NCI-H1930 (cell line): Measurements from ENCODE around the gene UAP1L1.

Experiments
- DNase-seq, 2 experiments: peaks; one replicate each; lab custom pipeline; 2025; lab: John Stamatoyannopoulos, UW

Gene UAP1L1

DNA sequence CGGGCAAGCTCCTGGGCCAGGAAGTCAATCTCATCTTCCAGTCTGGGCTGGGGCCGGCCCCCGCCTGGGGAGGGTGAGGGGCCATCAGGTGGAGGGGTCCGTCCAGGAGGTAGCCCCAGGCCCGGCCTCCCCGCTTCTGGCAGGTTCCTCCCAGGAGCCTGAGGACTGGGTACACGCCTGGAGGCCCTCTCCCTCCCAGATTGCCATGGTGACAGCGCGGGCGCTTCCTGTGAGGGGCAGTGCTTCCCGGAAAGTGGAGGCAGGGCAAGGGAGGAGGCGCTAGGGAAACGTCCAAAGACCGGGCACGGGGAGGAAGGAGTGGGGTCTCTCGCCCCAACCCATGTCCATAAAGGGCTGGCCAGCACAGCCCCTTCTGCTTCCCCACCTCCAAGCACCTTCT is 36.2 kb upstream of the UAP1L1 start:
- DNase-seq: no peak

DNA sequence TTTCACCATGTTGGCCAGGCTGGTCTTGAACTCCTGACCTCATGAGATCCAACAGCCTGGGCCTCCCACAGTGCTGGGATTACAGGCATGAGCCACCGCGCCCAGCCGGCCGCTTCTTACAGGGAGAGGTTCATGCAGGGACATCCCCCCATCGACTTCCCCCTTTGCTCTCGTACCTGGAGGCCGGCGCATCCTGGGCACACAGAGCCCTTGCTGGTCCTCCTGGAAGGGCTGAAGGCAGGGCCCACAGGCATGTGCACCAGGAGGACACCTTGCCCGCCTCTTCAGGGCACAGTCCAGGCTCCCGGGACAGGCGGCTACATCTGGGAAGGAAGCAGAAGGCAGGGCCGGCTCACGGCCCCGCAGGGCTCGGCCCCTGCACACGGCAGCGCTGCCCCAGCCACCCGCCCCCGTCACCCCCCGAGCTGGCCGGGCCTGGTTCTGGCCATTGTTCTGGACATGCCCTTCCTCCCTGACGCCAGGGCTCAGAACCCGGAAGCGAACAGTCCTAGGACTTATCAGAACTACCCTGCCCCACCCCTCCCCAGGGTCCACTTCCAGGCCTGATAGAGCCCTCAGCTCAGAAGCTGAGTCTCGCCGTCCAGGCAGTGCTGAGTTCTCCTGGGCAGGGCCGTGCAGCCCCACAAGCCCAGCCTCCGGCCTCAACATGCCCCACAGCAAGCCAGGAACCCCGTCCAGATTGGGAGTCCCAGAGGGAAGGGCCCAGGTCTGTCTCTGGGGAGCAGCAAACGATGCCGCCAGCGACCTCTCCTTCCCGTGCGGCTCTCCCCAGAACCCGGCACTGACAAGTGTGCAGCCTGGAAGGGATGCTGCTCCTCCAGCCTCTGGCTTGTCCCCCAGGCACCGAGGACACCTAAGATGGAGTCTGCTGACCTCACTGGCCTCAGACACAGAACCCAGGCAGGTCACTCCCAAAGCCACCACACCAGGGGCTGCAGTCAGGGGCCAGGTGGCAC is 34.3 kb upstream of the UAP1L1 start:
- DNase-seq: no peak

DNA sequence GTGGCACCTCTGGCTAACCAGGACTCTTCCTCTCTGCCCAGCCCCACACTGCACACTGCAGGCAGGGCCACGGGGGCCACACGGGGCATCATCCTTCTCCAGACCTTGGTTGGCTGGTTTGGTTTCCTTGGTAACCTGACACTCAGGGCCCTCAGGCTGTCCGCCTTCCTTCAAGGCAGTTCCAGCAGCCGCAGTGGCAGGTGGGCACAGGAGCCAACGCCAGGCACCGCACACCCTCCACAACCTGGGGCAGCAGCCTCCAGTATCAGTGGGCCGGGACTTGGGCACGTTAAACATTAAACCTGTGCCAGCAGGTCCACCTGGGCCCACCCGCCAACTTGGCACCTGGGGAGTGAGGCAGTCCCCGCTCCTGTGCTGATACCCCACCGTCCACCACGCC is 33.3 kb upstream of the UAP1L1 start:
- no peak for DNase-seq

DNA sequence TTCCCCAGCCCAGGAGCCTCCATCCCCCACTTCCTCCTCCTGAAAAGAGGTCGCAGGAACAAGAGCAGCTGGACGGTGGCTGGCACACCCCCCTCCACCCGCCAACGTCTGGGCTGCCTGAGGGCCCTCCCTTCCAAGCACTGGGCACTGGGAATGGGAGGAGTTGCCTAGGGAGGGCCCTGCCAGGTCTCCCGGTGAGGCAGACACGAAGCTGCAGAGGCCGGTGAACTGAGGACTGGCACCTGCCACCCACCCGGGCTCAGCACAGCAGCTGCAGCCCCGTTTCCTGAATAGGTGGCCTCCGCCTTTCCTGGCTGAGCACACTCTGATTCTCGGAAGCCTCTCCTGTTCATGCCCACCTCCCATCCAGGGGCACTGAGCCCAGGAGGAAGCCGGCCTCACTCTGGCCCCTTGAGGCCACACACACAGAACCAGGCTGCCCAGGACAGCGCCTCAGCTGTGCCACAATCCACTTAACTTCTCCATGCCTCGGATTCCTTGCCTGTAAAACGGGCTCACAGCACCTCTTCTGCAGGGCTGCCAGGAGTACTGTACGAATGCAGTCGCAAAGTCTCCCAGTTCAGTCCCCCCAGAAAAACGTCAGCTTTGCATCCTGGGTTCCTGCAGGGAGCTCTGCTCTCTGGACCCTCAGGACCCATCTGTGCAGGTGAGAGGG is 32.7 kb upstream of the UAP1L1 start:
- DNase-seq: no peak

DNA sequence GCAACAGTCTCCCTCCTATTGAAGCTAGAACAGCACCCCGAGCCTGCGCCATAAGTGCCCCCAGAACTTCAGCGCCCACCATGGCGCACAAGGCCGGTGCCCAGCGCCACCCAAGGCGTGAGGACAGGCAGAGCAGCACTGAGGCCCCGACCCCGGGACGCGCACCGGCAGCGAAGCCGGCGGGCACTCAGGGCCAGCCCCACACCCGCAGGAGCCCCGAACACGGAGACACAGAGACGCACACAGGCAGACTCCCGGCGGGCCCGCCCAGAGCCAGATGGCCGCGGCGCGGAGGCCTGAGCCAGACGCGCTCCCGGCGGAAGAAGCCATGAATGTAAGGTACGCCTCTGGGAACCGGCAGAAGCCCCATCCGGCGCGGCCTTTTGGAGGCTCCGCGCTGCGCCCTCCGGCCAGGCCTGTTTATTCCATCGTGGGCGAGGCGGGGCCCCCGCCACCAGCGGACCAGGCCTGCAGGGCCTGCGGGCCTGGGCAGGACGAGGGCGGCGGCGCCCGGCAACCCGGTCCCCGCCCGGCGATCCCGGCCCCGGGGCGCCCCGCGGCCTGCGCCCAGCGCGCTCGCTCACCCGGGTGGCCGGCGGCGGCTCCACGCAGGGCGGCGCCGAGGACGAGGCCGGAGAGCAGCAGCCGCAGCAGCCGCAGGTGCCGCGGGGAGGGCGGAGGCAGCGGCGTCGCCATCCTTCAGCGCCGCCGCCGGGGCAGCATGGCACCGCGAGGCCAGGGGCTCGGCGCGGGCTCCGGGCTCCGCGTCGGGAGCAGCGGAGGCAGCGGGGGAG is 31.8 kb upstream of the UAP1L1 start:
- no peak for DNase-seq

DNA sequence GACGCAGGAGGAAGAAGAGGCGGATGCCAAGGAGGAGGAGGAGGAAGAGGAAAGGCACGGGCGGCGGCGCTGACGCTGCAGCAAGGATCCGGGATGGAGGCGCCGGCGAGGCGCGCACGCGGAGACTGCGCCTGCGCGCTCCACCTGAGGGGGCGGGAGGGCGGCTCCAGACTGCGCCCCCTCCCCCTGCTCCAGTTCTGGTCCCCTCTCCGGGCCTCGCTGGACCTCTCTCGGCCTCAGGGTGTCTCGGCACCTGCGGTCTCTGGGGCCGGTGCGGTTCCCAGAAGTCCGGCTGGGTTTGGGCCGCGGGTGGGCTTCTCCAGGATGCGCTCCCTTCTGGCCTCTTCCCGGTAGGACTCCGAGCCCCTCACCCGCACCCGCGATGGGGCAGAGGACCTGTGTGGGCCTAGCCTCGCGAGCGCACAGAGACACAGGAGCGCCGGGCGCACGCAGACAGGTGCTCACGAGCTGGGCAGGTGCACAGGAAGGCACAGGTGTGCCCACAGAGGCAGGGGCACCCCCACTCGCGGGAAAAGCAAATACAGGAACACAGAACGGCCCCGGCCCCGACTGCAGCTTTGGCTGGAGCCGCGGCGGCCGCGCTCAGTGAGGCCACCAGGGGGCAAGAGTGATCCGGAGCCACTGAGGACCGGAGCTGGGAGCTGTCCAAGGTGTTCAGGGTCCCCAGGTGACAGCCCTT is 31.1 kb upstream of the UAP1L1 start, which contains the start of gene NPDC1:
TSS of gene NPDC1 (minus strand) at position 90 of the 700 bp plus-strand sequence. CDS start 188 bp downstream, outside the sequence.
- DNase-seq: peak; percentile 56 to 71

DNA sequence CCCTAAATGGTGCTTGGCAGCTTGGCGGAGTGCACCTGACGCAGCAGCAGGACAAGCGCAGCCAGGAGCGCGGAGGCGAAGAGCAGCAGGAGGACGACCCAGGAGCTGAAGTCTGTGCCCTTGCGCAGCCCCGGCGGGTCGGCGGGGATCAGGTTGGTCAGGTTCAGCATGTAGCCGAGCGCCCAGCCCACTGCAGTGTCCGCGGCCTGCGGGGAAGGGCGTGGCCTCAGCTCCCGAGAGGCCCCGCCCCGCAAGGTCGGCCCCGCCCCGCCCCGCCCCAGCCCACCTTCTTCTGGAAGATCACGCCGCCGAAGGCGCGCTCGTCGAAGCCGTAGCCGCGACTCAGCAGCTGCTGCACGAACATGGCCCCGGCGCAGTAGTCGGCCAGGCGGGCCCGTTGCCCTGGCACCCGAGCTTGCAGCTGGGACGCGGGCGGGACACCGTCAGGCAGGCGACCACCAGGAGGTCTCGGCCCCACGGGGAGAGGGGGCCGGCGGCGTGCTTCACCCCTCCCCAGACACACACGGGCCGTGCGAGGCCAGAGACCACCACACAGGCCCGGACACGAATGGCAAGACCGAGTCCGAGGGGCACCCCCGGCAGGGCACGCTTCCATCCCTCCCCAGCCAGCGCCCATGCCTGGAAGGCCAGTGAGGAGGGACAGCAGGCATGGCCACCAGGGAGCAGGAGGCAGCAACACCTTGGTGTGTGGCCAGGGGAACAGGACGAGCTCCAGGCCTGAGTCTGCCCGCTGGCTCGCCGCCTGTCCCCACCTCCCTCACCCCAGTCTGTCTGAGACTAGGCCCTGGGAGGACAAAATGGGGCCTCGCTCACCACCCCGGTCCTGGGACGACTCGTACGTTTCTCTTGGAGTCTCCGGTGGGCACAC is 28.4 kb upstream of the UAP1L1 start:
- DNase-seq: no peak

DNA sequence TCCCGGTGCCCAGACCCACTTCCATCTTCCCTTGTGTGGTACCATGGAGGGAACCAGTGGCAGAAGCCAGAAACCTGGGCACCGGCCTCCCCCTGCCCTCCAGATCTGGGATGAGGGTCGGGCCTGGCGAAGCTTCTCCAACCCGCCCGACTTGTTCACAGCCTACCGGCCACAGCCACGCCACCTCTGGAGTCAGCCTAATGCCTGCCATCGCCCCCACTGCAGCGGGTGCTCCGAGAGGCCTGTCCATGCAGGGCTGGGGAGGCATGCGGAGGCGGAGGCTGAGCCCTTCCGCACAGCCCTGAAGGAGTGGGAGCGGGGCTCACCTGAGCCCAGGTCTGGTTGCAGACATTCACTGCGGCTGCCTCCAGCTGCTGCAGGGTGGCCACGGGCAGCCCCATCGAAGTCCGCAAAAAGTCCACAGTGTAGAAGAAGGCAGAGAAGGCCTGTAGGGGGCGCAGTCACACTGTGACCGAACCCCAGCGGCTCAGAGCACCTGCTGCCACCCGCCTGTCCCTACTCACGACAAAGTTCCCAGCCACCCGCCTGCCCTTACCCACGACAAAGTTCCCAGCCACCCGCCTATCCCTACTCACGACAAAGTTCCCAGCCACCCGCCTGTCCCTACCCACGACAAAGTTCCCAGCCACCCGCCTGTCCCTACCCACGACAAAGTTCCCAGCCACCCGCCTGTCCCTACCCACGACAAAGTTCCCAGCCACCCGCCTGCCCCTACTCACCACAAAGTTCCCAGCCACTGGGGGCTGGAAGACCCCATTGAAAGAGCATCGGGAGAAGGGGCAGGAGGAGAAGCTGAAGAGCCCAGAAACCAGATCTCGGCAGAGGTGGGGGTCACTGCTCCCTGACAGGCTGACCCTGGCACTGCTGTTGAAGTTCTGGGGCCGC is 27.5 kb upstream of the UAP1L1 start:
- peak; percentile 26 to 67 for DNase-seq

DNA sequence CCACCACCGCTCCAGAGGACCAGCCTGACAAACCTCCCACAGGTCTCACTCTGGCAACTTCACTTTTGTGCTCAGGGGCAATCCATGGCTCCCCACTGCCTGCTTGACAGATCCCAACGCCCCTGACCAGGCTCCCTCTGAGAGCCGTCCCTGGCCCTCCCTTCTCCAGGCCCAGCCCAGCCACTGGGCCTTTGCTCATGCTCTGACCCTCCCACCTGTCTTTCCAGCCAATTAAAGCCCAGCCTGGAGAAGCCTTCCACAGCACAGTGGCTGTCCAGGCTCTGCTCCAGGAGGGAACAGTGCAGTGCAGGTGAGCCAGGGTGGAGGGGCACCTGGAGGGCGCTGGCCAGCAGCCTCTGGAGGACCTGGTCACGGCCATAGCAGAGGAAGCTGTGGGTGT is 26.7 kb upstream of the UAP1L1 start:
- DNase-seq: no peak

DNA sequence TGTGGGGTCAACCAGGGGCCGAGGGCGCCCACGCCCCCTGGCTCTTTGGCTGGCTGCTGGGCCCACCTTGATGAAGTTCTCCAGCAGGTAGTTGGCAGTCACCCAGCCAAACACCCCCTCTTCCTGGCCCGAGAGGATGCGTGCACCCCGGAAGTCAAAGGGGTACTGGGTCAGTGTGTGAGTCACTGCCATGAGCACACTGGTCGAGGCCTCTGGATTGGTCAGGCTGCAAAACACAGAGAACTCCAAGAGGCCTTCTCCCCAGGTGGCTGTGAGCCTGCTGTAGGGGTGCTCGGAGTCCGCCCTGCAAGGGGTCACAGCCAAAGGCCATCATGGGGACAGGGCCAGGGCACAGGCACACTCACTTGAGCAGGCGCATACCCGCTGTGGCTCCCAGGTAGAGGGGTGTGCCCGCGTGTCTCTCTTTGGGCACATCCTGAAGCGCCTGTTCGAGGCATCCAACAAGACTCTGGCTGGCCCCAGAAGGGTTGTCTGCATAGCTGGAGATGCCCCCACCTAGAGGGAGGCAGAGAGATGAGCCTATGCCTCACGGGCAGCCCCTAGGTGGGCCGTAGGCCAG is 26.1 kb upstream of the UAP1L1 start:
- DNase-seq: no peak

DNA sequence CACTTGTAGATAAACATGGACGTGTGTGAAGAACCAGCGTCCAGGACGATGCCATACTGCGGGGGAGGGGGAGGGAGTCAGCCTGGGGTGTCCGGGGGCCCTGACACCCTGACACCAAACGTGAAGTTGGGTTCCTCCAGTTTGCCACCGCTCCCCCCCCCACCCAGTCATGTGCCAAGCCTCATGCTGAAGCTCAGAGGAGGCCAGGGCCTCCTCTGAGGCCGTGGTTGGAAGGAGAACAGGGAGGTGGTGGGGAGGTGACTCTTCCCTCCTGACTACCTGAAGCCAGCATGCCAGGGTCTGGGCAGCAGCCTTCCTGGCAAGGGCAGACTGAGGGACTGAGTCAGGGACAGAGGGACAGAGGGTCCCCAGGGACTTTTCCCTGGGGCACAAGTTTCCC is 25.0 kb upstream of the UAP1L1 start:
- no peak for DNase-seq

DNA sequence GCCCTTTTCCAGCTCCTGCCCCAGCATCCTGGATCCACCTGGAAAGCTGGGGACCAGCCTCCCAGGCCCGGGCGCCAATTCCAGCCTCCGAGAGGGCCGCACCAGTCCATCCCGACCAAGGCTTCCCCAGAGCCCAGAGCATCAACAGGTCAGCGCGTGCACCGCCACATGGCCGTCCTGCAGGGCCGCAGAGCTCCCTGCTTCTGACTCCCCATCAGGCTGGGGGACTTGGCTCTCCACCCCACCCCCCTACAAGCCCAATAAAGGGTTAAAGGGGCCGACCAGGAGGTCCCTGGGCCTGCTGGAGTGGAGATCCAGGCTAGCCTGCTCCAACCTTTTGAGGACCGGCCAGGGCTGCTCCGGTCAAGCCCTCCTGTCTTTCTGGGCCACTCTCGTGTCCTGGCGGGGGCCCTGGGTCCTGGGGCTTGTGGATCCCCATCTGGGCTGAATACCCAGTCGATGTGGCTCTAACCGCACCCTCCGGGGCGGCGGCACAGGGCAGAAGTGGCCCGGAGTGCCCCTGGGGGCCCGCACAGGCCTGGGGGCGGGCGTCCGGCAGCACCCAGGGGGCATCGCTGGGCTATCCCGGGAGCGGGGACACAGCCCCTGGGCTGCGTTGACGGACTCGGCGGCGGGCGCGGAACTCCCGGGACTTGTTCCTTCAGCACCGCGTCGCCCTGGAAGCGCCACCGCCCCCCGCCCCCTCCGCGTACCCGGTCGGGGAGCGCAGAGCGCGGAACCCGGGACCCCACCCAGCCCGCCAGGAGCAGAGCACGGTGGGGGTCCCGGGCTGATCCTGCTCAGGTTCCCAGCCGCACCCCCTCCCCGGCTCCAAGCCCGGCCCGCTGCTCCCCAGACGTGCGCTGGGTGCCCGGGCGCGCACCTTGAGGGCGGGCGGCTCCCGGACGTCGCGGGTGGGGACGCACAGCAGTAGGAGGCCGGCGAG is 24.0 kb upstream of the UAP1L1 start:
- DNase-seq: no peak

DNA sequence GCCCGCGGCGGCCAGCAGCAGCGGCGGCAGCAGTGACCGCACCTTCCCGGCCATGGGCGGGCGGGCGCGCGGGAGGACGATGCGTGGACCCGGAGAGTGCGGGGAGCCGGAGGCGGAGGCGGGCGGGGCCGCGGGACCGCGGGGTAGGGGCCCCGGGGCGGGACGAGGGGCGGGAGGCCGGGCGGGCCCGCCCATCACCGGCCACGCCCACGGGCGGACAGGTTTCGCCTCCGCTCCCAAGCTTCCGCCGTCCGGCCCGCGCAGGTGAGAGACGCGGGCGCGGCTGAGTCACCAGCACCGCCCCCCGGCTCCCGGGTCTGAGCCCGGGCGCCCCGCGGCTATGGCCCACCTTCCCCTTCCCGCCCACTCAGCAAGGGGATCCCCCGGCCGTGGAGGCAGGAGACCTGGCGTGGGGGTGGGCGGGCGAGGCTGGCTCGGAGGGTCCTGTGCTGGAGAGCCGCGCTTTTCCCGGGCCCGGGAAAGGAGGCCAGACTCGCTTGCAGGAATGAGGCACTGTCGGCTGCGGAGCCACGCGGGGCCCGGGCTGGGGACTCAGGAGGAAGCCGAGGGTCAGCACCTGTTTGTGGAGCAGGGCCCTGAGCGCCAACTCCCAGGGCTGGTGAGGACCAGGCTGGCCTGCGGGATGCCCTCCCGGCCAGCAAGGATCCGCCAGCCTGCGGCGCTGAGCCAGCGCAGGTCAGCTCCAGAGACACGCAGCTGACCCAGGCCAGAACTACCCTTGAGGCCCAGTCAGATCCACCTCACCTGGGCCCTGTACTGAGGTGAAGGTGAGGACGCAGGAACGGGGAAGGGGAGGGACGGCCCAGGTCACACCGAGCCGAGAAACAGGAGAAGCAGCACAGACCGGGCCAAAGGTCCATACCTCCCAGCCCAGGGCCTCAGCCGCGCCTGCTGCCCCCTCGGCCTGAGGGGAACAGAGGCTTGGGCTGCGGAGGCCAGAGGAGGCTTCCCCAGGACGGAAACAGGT is 23.1 kb upstream of the UAP1L1 start, which contains the start of gene ENTPD2:
TSS of gene ENTPD2 (minus strand) at position 118 of the 988 bp plus-strand sequence. CDS start at position 54, 64 bp downstream.
- peak in 1 of 2 experiments; percentile 9 for DNase-seq

DNA sequence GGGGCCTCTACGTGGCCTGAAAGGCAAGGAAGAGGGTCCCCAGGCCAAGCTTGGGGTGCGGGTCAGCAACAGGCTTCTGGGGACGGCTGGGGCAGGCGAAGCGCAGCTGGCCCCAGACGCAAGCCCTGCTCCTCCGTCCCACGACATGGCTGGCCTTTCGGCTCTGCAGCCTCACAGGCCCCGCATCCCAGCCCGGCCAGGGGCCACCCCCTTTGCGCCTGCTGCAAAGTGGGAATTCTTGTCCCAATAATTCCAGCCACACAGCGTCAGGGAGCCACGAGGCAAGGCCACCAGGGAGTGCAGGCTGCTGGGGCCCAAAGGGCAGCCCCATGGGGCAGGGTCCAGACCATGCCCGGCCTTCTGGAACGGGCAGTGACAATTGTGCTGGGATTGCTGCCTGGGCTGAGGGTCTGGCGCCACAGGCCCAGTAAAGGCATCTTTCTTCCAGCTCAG is 22.4 kb upstream of the UAP1L1 start:
- DNase-seq: no peak

DNA sequence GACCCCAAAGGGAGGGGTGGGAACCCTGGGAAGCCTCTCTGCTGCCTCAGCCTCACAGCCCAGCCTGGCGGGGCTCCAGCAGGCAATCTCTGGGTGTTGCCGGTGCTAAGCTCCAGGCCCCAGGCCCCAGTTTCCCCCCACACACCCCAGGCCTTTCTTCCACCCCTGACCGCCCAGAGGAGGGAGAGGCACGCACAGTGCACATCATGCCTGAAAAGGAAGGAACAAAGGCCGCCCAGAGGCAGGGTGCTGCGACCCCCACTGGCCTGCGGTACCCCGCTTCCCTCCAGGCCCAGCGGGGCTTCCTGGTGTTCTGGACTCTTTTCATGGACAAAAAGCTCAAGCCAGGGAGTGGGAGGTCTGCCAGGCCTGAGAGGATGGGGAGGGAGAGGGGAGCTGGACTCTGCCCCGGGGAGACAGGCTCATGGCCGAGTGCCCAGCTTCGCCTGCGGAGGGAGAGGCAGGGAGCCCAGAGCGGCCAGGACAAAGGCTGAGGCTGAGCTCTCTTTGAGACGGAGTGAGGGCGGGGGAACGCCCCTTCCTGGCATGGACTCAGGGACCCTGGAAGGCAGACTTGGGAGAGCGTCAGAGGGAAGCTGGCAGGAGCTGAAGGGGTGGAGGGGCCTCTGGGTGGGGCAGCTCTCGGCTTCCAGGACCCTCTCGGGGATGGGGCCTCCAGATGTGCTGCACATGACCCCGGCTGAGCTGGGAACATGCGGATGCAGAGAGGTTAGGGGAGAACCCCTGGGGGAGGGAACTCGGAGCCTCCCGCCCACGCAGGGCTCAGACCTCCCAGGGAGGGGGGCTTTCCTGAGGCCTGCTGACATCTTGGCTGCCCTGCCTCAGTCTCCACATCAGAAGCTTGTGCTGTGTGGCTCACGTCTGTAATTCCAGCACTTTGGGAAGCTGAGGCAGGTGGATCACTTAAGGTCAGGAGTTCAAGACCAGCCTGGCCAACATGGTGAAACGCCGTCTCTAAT is 21.6 kb upstream of the UAP1L1 start:
- DNase-seq: no peak
